ENCODE measurements around the gene PYY. TPM values are rescaled to one million over a fixed set of nuclear protein-coding genes. Genes with fewer than 3 reads are reported as not detected.

PYY gene
- total RNA-seq, 1 donor from 2014 or later: not detected

- Histone ChIP-seq H3K27ac (no peak overlapping the region), H3K27me3 (peaks cover 20% of the 10 kb centered on the region), H3K9me3 (no peaks in the 10 kb centered on the region), H3K4me1 (peaks cover 14% of the 10 kb centered on the region), H3K4me3 (no peak overlapping the region), H3K36me3 (no peaks in the 10 kb centered on the region)
- ATAC-seq: no peak
- DNase-seq: no peak
- intact Hi-C loops (cut with DNase I): no loop called here
- no peak for TF ChIP-seq CTCF (IDR thresholded peaks at IDR 0.05)
Observed at GRCh38 chr17:43911904-43912303, 41.8 kb downstream of the PYY start.

DNA sequence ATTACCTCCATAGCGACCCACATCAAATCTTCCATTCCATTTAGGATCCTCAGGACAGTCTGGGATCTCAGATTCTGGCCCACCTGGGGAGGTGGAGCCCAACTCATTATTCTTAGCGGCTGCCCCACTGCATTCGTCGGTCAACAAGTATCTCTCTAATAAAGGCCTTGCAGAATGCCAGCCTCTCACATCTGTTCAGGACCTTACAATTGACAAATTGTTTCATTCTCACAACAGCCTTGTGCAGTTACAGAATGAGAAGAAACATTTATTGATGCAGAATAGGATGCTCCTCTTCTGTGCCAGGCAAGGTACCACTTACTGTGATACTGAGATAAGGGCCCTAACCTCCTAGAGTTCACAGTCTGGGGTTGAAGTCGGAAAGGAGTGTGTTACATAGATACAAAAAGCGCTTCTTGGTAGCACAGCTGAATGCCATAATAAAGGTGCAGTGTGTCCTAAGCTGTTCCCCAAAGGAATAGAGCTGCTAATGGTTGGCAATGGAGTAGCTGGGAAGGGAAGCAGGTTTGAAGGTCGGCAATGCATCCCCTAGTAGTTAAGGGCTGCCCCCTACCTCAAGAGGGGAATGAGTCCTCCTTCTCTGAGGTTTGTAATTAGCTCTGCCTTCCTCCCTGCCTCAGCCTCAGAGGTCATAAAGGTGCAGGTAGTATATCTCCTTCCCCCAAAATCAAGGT is 44.1 kb downstream of the PYY start:
- Histone ChIP-seq H3K27me3 (peaks cover 42% of the 10 kb centered on the region), H3K4me1 (peaks cover 27% of the 10 kb centered on the region), H3K36me3 (no peaks in the 10 kb centered on the region), H3K4me3 (no peak overlapping the region), H3K27ac (no peak overlapping the region), H3K9me3 (no peaks in the 10 kb centered on the region)
- no peak for TF ChIP-seq CTCF (IDR thresholded peaks at IDR 0.05)
- ATAC-seq (no peak), DNase-seq (no peak)
- intact Hi-C loops (cut with DNase I): no loop called here

GRCh38 chr17:43907998-43908721 is 45.6 kb downstream of the PYY start:
- DNase-seq (no peak), ATAC-seq (peak; percentile 26)
- no peaks in the 10 kb centered on the region for H3K9me3 ChIP-seq
- TF ChIP-seq CTCF (IDR thresholded peaks at IDR 0.05): no peak
- peak overlapping the region; percentile 54 for H3K4me3 ChIP-seq
- peaks cover 53% of the 10 kb centered on the region for H3K27me3 ChIP-seq
- intact Hi-C loops (cut with DNase I): no loop called here
- peak overlapping the region; percentile 47 for H3K27ac ChIP-seq
- peaks cover 27% of the 10 kb centered on the region for H3K4me1 ChIP-seq
- H3K36me3 ChIP-seq: no peaks in the 10 kb centered on the region

- peak; percentile 44 for ATAC-seq
- peak; percentile 75 for DNase-seq
- Histone ChIP-seq H3K36me3 (no peaks in the 10 kb centered on the region), H3K4me1 (peaks cover 27% of the 10 kb centered on the region), H3K27me3 (peaks cover 53% of the 10 kb centered on the region), H3K9me3 (no peaks in the 10 kb centered on the region), H3K4me3 (peak within 1 kb of the TSS; percentile 54), H3K27ac (peak within 1 kb of the TSS; percentile 47)
- intact Hi-C loops (cut with DNase I): no loop called here
- TF ChIP-seq CTCF (IDR thresholded peaks at IDR 0.05): no peak
Observed at GRCh38 chr17:43907425-43907981, 46.2 kb downstream of the PYY start, which contains the start of gene MPP2. Gene MPP2 (minus strand): TSS chr17:43907536. CDS start chr17:43904460, 3,076 bp downstream.

DNA sequence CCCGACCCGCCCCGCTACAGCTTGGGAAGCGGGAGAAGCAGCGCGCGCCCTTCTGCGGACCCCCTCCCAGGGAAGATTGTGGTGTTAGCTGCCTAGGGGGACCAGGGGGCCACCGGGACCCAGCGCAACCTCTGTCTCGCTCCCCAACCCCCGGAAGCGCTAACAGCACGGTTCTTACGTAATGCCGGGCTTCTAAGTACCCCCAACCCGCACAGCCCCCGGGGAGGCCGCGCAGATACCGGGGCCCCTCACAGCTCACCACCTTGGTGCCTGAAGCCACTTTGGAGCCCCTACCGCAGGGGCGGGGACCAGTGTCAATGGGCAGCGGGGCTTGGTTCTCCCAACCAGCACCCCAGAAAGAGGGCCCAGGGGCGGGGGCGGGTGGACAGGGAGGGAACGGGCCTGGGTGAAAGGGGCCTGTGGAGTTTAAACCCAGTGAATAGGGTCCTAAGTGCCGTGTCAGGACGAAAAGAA is 46.8 kb downstream of the PYY start:
- H3K27ac ChIP-seq: peak overlapping the region; percentile 47
- no peak for DNase-seq

More for the DNA sequence above, 46.8 kb downstream of the PYY start:
- ATAC-seq: no peak
- Histone ChIP-seq H3K4me3 (peak overlapping the region; percentile 54), H3K27me3 (peaks cover 53% of the 10 kb centered on the region), H3K9me3 (no peaks in the 10 kb centered on the region), H3K36me3 (no peaks in the 10 kb centered on the region), H3K4me1 (peaks cover 27% of the 10 kb centered on the region)
- intact Hi-C loops (cut with DNase I): no loop called here
- no peak for TF ChIP-seq CTCF (IDR thresholded peaks at IDR 0.05)

Measured in upper lobe of right lung (tissue), 1 donor.